ENCODE measurements around the gene DOC2A.

DNA sequence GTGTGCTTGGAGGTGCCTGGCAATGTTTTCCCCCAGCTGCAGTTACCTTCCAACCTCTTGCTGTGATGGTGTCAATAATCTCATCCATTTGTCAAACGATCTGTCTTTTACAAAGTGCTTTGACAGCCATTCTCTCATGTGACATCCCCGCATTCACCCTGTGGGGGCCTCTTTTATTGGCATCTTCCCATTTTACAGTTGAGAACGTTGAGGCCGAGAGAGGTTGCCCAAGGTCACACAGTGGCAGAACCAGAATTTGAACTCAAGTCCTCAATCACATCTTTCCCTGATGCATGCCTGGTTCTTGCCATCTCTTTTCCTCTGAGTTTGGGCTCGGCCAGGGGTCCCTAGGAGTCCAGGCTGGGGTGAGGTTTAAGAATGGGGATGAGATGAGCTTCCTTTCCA lies 35.7 kb downstream of the DOC2A start:
- TF ChIP-seq, protein P1, sequence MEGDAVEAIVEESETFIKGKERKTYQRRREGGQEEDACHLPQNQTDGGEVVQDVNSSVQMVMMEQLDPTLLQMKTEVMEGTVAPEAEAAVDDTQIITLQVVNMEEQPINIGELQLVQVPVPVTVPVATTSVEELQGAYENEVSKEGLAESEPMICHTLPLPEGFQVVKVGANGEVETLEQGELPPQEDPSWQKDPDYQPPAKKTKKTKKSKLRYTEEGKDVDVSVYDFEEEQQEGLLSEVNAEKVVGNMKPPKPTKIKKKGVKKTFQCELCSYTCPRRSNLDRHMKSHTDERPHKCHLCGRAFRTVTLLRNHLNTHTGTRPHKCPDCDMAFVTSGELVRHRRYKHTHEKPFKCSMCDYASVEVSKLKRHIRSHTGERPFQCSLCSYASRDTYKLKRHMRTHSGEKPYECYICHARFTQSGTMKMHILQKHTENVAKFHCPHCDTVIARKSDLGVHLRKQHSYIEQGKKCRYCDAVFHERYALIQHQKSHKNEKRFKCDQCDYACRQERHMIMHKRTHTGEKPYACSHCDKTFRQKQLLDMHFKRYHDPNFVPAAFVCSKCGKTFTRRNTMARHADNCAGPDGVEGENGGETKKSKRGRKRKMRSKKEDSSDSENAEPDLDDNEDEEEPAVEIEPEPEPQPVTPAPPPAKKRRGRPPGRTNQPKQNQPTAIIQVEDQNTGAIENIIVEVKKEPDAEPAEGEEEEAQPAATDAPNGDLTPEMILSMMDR (IDR thresholded peaks at IDR 0.05 in 2 of 3, conservative IDR thresholded peaks at IDR 0.05 in 1 of 3; ENCODE audit: insufficient read depth in 2 of 3, low read depth in 1 of 3, low read length in 3 of 3), result no peak
- TF ChIP-seq, protein P2, sequence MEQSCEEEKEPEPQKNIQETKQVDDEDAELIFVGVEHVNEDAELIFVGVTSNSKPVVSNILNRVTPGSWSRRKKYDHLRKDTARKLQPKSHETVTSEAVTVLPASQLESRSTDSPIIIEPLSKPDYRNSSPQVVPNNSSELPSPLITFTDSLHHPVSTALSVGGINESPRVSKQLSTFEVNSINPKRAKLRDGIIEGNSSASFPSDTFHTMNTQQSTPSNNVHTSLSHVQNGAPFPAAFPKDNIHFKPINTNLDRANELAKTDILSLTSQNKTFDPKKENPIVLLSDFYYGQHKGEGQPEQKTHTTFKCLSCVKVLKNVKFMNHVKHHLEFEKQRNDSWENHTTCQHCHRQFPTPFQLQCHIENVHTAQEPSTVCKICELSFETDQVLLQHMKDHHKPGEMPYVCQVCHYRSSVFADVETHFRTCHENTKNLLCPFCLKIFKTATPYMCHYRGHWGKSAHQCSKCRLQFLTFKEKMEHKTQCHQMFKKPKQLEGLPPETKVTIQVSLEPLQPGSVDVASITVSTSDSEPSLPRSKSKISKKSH (CRISPR knock-in tag; IDR thresholded peaks at IDR 0.05), result no peak
- no peak for TF ChIP-seq RAD51 (IDR thresholded peaks at IDR 0.05; ENCODE audit: borderline replicate concordance, low read depth)
